Measurements from ENCODE around the gene ZIC2. TPM values are rescaled to one million over a fixed set of nuclear protein-coding genes. Genes with fewer than 3 reads are reported as not detected.

The ZIC2 gene
- total RNA-seq, 3 donors from 2014 or later (not counting 1 experiment from before 2014, with no cell fraction given): not detected

- no peak overlapping the region for H3K27ac Mint-ChIP-seq
- H3K27ac ChIP-seq (ENCODE audit: low read length): no peak overlapping the region
- DNase-seq (no peak), ATAC-seq (no peak)
- H3K9me3 Mint-ChIP-seq: no peaks in the 10 kb centered on the region
- peaks cover 72% of the 10 kb centered on the region for H3K27me3 ChIP-seq (ENCODE audit: control insufficient read depth, insufficient read depth, low read length)
- peaks cover 64 to 74% of the 10 kb centered on the region in 2 donors for H3K27me3 Mint-ChIP-seq (ENCODE audit: low read depth in 2 of 2)
- intact Hi-C loops (cut with micrococcal nuclease): loop anchor here (5.0 kb wide), 1 partner anchor 36 kb away; no protein-coding TSS in a partner anchor
- H3K4me3 ChIP-seq (ENCODE audit: low read length): no peak overlapping the region
- H3K36me3 Mint-ChIP-seq: no peaks in the 10 kb centered on the region
- H3K36me3 ChIP-seq (ENCODE audit: control insufficient read depth, insufficient read depth, low read length): no peaks in the 10 kb centered on the region
- H3K4me3 Mint-ChIP-seq: no peak overlapping the region
- peaks cover 10 to 15% of the 10 kb centered on the region in 2 donors for H3K4me1 Mint-ChIP-seq
- 69% methylated on average over 7 of the region's 8 CpGs for WGBS (ENCODE audit: insufficient coverage)
- H3K9me3 ChIP-seq (ENCODE audit: control insufficient read depth, insufficient read depth, low read length): no peaks in the 10 kb centered on the region
- no peak for TF ChIP-seq CTCF (IDR thresholded peaks at IDR 0.05)
- peaks cover 20% of the 10 kb centered on the region for H3K4me1 ChIP-seq (ENCODE audit: control insufficient read depth, insufficient read depth, low read length)
Measured at GRCh38 chr13:99961636-99962035, 19.9 kb upstream of the ZIC2 start.

GRCh38 chr13:99962242-99962641, 19.3 kb upstream of the ZIC2 start:
- Mint-ChIP-seq H3K9me3 (no peaks in the 10 kb centered on the region), H3K4me3 (no peak overlapping the region), H3K36me3 (no peaks in the 10 kb centered on the region), H3K27me3 (ENCODE audit: low read depth in 2 of 2) (peaks cover 66 to 79% of the 10 kb centered on the region in 2 donors), H3K27ac (no peak overlapping the region), H3K4me1 (peaks cover 10 to 12% of the 10 kb centered on the region in 2 donors)
- WGBS (ENCODE audit: insufficient coverage): 83% methylated on average over 1 of the region's 1 CpG
- TF ChIP-seq CTCF (IDR thresholded peaks at IDR 0.05): no peak
- intact Hi-C loops (cut with micrococcal nuclease): loop anchor here (5.0 kb wide), 1 partner anchor 35 kb away; no protein-coding TSS in a partner anchor
- Histone ChIP-seq H3K36me3 (ENCODE audit: control insufficient read depth, insufficient read depth, low read length) (no peaks in the 10 kb centered on the region), H3K9me3 (ENCODE audit: control insufficient read depth, insufficient read depth, low read length) (no peaks in the 10 kb centered on the region), H3K27me3 (ENCODE audit: control insufficient read depth, insufficient read depth, low read length) (peaks cover 73% of the 10 kb centered on the region), H3K4me3 (ENCODE audit: low read length) (no peak overlapping the region), H3K27ac (ENCODE audit: low read length) (no peak overlapping the region), H3K4me1 (ENCODE audit: control insufficient read depth, insufficient read depth, low read length) (peaks cover 14% of the 10 kb centered on the region)
- no peak for ATAC-seq
- DNase-seq: no peak

GRCh38 chr13:99963816-99964339, 17.7 kb upstream of the ZIC2 start:
- Histone ChIP-seq H3K27me3 (ENCODE audit: control insufficient read depth, insufficient read depth, low read length) (peaks cover 70% of the 10 kb centered on the region), H3K27ac (ENCODE audit: low read length) (no peak overlapping the region), H3K4me1 (ENCODE audit: control insufficient read depth, insufficient read depth, low read length) (peaks cover 20% of the 10 kb centered on the region), H3K9me3 (ENCODE audit: control insufficient read depth, insufficient read depth, low read length) (peaks cover under 1% of the 10 kb centered on the region), H3K36me3 (ENCODE audit: control insufficient read depth, insufficient read depth, low read length) (no peaks in the 10 kb centered on the region), H3K4me3 (ENCODE audit: low read length) (no peak overlapping the region)
- H3K27ac Mint-ChIP-seq: no peak overlapping the region
- ATAC-seq: no peak
- no peaks in the 10 kb centered on the region for H3K36me3 Mint-ChIP-seq
- TF ChIP-seq CTCF (IDR thresholded peaks at IDR 0.05): no peak
- no peak overlapping the region for H3K4me3 Mint-ChIP-seq
- H3K27me3 Mint-ChIP-seq (ENCODE audit: low read depth in 2 of 2): peaks cover 62 to 78% of the 10 kb centered on the region in 2 donors
- 71% methylated on average over 3 of the region's 3 CpGs for WGBS (ENCODE audit: insufficient coverage)
- H3K4me1 Mint-ChIP-seq: peaks cover 9 to 18% of the 10 kb centered on the region in 2 donors
- no peak for DNase-seq
- no peaks in the 10 kb centered on the region for H3K9me3 Mint-ChIP-seq
- intact Hi-C loops (cut with micrococcal nuclease): loop anchor here (5.0 kb wide), 1 partner anchor 33 kb away; no protein-coding TSS in a partner anchor

Measured in natural killer cell (primary cell).